GM18520 (cell line): Measurements from ENCODE around the gene GFRA1.

Experiments used
- ATAC-seq: cut with Tn5 transposase; IDR thresholded peaks from one replicate; pipeline ENCODE4 v1.9.1; 2021; ENCODE audit not compliant: unreplicated experiment

Gene GFRA1

DNA sequence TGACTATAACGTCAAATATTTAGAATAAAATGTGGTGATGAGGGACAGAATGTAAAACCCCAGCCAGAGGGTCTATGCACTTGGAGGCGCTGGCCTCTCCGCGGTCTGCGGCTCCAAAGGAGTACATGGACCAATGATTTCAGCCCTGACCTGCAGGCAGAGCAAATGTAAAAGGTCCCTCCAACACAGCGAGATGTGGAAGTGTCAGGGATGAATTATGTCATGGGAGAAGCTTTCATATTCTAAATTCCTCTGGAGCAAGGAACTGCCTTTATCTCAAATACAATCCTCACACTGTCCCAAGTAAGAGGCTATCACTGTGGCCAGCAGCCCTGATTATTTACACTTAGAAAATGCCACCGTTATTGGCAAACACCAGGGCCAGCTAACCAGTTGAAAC lies 139.4 kb downstream of the GFRA1 start:
- ATAC-seq: no peak

DNA sequence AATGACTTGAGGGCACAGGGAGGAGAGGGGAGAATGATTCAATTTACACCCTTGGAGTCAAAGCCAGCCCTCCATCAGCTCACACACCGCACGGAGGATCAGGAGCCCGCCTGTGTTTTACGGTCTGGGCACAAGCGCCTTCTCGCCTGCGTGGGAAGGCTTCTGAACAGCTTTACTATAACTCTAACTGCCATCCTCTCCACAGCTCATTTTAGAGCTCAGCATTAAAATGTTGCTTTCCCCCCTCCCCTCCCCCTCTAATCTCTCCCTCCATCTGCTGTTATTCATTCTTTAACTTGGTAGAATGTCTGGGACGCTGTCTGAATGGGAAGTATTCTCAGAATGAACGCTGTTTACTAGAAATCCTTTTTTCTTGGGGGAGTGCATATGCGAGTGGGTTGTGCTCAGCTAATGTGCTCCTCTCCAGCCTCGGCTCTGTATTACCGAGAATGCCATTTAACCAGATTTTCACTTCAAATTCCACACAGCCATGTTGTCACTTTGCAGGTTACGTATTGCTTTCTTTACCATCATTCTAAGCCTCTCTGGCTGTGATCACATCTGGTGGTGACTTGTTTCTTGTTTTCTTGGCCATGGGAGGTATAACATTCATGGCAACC lies 140.1 kb downstream of the GFRA1 start:
- ATAC-seq: no peak

DNA sequence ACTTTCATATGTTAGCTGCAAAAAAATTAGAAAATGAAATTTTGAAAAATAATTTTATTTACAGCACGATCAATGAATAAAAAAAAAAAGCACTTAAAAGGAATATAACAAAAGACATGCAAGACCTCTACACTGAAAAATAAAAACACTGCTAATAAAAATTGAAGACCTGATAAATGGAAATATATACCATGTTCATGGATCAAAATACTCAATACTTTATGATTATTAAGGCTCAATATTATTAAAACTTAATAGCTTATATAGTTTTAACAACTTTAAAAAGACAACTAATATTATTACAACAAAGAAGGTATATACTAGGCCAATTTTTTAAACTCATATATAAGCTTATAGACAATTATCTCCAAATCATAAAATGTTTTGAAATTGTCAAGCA lies 143.0 kb downstream of the GFRA1 start:
- no peak for ATAC-seq

DNA sequence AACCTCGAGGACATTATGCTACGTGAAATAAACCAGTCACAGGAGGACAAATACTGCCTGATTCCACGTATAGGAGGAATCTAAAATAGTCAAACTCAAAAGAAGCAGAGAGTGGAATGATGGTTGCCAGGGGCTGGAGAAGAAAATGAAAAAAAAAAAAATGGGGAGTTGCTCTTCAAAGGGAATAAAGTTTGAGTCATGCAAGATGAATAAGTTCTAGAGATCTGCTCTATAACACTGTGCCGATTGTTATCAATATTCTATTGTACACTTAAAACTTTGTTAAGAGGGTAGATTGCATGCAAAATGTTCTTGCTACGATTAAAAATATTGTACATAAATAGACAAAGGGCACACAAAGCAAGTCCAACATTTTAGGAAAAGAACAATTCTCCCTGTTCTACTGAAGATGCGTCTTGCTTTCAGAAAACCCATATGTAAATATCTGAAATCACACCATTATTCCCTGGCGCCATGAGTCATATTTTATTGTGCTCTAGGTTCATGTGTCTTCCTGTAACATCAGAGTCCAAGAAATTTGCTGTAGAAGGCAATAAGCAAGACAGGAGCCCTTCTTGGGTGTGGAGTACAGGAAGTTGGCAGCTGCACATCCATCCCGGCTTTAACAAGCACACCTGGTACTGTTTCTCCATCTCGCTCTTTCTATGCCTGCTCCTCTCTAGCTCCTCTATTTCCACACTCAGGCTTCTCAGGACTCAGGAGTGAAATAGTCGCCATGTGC lies 145.9 kb downstream of the GFRA1 start:
- ATAC-seq: no peak

DNA sequence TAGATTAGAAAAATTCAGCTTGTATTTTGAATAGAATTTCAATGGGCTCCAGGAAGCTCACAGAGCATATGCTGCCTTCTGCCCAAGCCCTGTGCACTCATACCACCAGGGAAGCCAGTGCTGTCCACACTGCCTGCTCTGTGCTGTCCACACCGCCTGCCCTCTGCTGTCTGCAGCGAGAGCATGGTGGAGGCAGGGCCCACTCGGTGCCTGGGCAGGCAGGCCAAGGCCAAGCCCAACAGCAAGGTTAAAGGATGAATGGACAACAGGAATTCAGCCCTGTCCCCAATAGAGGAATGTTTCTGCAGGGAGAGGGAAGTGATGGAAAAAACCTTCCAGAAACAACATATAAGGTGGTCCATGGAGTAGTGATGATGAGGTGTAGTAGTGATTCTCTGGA lies 146.8 kb downstream of the GFRA1 start:
- no peak for ATAC-seq

DNA sequence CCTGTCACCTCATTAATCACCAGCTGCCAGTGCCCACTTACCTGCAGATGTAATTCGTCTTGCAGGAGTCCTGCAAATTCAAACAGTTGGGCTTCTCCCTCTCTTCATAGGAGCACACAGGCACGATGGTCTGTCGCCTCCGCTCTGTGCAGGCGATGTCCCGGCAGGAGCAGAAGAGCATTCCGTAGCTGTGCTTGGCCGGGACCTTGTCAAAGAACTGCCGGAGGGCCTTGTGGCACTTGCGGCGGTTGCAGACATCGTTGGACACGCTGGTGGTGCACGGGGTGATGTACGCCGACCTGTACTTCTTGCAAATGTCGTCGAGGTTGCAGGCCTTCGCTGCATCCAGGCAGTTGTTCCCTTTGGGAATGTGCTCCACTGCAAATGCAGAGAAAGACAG lies 147.8 kb downstream of the GFRA1 start:
- ATAC-seq: no peak

DNA sequence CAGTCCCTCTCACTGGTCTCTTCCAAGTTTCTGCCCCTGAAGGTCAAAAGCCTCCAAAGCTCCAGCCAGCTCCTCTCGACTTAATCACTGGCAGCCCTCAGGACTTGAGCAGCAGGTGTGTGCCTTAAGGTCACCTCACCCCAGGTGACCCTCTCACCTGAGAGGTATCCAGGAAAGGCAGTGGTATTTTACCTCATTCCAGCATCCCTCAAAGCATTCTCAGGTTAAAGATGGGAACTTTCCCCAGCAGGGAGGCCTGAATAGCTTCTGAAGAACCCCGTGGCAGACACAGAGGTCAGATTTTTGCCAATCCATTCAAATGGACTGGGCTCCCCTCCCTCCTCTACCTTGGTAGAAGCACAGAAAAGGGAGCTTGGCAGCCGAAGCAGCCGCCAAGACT lies 148.2 kb downstream of the GFRA1 start:
- ATAC-seq: no peak

DNA sequence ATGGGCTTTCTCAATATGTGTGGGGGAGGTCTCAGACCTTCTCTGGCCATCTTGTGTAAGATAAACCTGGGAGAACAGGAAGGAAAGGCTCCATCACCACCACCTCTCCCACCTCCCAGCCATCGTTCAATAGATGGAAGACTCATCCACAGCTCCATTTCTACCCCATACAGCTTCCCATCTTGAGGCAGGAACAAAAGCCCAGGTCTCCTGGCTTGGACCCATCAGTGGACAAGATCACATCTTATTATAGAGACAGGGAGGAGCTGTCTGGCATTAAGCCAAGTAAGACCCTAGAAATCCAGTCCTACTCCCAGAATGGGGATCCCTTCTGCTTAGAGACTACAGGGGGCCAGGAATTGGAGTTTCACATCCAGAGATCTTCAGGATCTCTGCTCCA lies 150.3 kb downstream of the GFRA1 start:
- ATAC-seq: no peak

DNA sequence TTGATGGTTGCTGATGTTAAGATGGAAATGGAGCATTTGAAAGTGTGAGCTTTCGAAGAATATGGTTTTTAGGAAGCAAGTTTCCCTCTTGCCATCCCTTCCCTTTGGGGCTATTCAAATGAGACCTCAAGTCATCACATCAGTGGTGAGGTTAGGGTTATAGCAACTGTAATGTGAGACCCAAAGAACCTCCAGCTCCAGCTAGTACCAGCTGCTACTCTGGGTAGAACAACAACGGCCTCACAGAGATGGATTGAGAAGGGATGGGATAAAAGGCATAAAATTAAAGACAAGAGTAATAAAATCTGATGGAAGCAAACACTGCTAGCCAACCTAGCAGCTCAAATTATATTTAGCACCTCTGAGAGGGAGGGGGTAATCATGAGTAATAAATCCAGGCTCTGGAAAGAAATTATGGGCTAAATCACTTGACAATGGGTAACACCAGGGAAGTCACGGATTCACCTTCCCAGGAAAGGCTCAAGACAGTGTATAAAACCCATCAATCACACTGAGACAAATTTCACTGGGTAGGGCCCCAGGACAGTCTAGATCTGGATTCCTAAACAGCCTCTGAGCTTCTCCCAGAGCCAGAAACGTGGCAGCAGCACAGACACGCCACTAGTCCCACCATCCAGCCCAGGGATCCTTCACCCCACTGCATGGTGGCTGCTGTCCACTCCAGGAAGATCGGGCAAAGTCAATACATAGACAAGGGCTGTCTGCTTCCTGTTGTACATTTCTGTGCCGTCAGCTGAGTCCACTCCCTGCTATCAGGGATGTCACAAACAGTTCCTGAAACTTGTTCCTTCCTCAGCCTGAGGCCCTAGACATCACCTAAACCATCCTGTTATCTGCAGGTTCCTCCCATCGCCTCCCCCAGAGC lies 151.1 kb downstream of the GFRA1 start:
- no peak for ATAC-seq

DNA sequence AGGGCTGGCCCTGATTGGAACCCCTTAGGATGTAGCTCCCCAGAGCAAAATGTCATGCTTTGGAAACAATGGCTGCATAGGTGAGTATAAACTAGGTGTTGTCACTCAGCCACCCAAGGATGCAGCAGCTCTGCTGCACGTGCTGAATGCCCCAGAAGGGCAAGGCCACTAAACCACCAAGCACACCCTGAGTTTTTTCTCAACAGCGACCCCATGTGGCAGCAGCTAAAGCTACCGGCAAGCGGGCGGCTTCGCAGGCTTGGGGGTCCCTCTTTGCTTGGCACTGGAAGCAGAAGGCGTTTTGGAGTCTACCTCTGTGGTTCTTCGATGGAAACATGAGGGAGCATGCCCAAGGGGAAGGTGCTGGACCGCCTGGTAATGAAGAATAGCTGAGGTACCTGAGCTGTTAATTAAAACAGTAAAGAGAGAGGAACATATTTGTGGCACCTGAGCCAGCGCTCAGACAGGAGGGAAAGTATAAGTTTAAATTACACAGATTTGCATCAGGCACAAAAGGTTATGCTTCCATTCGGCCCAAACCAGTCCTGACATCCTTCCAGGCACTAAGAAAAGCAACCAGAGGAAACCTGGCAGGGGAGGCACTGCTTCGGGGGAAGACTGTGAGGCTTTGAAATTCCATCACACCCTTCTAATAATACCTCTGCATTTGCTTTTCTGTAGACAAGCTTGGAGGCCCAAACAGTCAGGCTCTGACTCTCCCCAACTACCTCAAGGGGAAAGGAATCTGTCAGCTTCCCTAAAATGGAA lies 152.1 kb downstream of the GFRA1 start:
- ATAC-seq: no peak

DNA sequence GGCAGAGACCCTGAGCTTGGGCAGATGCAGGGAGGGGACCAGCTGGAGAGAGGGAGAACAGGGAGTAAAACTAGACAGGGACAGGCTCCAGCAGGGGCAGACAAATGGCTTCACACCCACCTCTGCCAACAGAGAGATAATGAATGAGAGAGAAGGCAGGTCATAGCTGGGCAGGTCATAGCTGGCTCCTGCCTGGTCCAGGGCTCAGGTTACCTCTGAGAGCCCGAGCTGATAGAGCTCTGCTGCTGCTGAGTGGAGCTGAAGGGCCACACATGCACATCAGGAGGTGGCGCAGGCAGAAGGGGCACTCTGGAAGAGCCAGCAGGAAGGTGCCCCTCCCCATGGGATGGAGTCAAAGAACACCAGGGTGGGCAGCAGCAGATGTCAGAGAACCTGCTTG lies 154.2 kb downstream of the GFRA1 start:
- no peak for ATAC-seq

DNA sequence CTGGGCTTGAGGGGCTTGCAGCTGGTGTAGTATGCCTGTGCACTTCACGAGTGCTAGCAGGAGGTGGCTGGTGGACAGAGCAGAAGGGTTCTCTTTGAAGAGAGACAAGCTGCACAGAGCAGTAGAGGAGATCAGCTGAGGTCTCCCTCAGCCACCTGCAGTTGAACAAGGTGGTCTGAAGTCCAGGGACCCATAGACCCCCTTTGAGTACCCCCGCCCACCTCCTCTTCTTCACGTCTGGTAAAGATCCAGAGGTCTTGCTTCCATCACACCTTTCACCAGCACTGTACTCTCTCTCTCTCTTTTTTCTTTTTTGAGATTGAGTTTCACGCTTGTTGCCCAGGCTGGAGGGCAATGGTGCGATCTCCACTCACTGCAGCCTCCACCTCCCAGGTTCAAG lies 157.2 kb downstream of the GFRA1 start:
- ATAC-seq: no peak

DNA sequence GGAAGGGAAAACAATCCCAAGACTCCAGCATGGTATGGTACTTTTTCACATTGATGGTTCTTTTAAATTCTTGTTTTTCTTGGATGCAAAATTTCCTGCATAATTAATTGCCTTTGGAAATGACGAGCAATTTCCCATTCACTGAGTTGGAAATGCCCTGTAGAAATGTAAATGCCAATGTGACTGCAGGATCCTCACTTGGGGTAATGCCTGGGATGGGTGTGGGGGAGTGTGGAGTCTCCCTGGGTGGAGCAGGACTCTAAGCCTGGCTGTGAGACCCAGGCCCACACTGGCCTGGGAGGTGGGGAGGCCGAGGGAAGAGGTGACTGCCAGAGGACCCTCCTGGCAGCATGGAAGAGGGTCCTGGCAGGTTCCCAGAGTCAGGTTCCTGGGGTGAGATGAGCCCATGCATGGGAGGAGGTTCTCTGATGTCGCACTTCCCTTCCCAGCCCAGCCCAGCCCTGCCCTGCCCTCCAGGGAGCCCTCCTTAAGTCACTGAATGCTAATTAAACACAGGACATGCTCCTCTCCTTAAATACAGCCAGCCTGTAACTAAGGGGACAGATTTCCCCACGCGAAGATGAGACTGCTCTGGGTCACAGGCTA lies 157.9 kb downstream of the GFRA1 start:
- ATAC-seq: no peak

DNA sequence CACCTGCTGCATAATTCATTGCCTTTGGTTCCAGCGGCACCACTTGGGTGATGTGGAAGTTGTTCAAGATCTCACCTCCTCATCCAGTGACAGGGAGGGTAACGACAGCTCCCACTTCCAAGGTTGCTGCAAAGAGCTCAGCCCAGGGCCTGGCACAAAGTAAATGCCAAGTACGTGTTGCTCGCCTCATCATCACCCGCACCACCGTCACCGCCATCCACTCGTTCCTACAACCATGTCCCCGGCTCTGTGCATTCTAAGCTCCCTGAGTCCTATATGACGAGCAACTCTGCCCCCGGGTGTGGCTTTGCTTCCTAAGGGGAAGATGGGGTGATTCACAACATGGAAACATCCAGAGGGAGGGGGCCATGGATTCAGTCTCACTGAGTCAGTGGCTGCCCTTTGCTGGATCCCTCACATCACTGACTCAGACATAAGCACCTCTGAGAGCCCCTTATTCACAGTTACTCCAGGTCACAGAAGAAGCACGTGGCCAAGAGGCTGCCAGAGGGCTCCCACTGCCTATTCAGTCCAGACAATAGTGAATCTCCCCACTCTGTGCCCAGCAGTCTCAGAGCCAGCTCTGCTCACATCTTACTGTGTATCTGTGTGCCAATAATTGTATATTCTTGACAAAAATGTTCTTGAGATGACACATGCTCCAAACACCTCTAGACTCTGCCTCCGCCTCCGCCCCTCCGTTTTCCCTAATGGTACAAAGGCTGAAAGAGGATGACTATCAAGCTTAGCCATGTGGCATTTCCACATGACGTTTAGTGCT lies 159.1 kb downstream of the GFRA1 start:
- no peak for ATAC-seq

DNA sequence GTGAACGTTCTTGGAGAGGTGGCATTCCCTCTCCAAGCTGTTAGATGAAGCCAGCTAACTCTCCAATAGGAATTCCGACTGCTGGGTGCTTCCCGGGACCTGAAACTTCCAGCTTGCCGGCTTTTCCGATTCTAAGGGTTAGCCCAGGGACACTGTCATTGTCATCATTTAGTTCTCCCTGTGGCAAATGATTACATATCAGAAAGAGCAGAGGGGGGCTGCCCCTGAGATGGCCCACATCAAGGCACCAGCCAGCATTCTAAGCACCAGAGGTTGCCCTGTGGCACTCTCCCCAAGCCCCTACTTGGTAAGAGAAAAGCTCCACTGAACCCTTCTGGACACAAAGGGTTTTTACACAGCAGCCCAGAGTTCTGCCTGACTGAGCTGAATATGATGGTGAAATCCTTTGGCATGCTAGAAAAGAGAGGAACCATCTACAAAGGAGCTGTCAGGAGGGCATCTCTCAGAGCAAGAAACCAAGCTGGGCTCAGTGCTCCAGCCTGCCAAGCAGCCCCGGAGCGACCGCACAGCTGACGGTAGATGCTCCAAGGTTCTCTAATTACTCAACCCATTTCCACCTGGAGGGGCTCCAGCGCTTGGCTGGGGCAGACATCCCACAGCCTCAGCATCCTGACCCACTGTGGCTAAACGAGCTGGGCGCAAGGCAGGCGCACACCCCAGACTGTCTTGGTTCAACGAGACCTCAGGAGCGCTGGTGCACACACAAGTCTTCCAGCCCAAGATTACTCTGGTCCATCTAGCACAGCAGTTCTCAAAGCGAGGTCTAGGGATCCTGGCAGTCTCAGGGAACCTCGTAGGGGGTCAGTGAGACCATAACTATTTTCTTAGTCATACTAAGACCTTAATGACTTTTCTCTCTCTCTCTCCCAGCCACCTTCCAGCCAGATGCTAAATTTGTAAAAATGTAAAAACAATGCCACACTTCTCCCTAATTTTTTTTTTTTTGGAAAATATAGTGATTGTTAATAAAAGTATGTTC lies 160.5 kb downstream of the GFRA1 start:
- ATAC-seq: no peak

DNA sequence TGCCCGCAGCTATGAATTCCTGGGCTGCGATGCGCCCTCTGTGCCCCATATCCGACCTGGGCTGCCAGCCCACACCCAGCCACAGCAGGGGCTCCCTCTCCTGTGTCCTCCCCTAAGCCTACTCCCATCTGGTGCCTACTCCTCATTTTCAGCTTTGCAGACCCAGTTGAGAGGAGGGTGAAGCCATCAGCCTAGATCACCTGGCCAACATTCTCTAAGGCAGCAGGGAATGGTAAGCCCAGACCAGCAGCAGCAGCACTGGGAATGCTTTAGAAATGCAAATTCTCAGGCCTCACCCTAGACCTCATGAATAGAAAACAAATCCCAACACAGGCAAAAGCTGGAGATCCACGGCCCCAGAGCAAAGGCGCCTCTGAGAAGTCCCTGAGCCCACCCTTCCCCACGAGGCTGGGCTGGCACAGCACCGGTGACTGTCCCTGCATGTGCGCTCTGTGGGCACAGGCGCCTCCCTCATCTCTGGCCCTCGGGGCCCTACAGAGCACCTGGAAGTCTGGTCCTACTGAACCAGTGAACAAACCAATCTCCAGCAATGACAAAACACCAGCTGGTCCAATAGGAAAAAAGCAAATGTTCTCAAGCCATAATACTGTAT lies 161.4 kb downstream of the GFRA1 start:
- no peak for ATAC-seq

DNA sequence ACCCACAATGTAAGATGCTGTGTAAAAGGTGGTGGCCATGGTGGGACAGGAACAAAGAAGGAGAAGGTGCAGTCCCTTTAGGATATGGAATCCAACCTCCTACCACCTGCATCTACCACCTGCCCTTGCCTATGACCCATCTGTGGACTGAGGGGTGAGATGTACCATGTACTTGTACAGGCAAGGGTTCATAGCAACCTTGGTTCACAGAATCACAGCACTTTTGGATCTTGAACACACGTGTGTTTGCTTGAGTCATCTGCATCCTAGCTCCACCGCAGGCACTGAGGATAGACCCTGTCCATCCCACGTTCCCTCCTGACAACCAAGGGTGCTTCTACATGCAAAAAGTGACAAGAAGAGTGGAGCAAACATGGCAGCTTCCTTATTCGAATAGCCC lies 162.3 kb downstream of the GFRA1 start:
- no peak for ATAC-seq

DNA sequence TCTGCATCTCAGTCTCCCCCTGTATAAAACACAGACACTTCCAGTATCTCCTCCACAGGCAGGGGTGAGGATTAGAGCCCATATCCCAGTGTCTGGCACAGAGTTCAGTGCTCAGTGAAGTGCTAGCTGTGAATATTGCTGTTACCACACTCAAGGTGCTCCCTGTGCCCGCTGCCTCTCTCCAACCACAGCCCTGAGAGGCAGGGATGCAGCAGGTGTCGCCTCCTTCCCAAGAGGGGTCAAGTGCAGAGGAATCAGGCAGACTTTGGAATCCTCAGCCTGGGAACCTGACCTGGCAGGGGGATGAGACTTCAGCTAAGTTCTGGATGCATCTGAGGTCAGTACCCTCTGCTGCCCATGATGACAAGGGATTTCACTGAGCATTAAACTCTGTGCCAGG lies 163.1 kb downstream of the GFRA1 start:
- no peak for ATAC-seq
